HFFc6 (cell line): Measurements from ENCODE around the gene ZMYM4. TPM values are rescaled to one million over a fixed set of nuclear protein-coding genes. Genes with fewer than 3 reads are reported as not detected.
A peak's percentile ranks its signal among the peaks of the same experiment; 100 is the strongest.

Experiments used
- DNase-seq: peaks from one replicate; pipeline ENCODE4 v3.0.0-alpha.2; 2018
- H3K27ac Mint-ChIP-seq: 2 replicates; pipeline ENCODE4 v1.8.0; 2020; ENCODE audit warnings: mild to moderate bottlenecking, mixed read lengths
- H3K27me3 Mint-ChIP-seq: 2 replicates; pipeline ENCODE4 v1.8.0; 2021; ENCODE audit warnings: mild to moderate bottlenecking, moderate library complexity, mixed read lengths; ENCODE audit not compliant: insufficient read depth
- H3K36me3 Mint-ChIP-seq: 2 replicates; pipeline ENCODE4 v1.8.0; 2021; ENCODE audit warnings: low read depth, mixed read lengths
- H3K4me1 Mint-ChIP-seq: 2 replicates; pipeline ENCODE4 v1.8.0; 2020; ENCODE audit warnings: low read depth, mixed read lengths
- H3K4me3 Mint-ChIP-seq: 2 replicates; pipeline ENCODE4 v1.8.0; 2020; ENCODE audit warnings: mild to moderate bottlenecking, moderate library complexity, mixed read lengths
- H3K9me3 Mint-ChIP-seq: 2 replicates; pipeline ENCODE4 v1.8.0; 2020; ENCODE audit warnings: mild to moderate bottlenecking, mixed read lengths
- total RNA-seq, 6 experiments: library from RNA; stranded (reverse); fragmentation: NEBNext Ultra II Directional; extraction: Animal tissue kit (Norgen Biotek cat#: 25700); gene quantifications; 2 replicates in 1 of 6; 3 replicates in 5 of 6; pipeline ENCODE4 v1.2.3, GENCODE V29; 2021
- TF ChIP-seq, protein P1 (sequence below): fragments of 200-600 bp; sonication (generic); IDR thresholded peaks from 2 replicates; pipeline ENCODE4 v1.5.0; 2021; ENCODE audit warnings: antibody characterized with exemption, mild to moderate bottlenecking

Gene ZMYM4
- total RNA-seq, 6 experiments from 2014 or later: 49.8 to 58.0 (median 52.5) TPM

DNA sequence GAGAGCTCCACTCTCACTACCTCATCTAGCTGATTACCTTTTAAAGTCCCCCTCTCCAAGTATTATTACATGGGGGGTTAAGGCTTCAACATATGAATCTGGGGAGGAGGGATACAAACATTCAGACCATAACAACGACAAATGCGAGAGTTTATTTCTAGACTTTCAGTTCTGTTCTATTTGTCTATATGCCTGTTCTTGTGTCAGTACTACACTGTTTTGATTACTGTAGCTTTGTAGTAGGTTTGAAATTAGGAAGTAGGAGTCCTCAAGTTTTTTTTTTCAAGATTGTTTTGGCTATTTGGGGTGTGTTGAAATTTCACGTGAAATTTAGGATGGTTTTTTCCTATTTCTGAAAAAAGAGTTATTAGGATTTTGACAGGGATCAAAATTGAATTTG lies 16.3 kb downstream of the ZMYM4 start:
- no peak overlapping the region for H3K4me3 Mint-ChIP-seq
- H3K36me3 Mint-ChIP-seq: peaks cover 38% of the 10 kb centered on the region
- TF ChIP-seq, protein P1, sequence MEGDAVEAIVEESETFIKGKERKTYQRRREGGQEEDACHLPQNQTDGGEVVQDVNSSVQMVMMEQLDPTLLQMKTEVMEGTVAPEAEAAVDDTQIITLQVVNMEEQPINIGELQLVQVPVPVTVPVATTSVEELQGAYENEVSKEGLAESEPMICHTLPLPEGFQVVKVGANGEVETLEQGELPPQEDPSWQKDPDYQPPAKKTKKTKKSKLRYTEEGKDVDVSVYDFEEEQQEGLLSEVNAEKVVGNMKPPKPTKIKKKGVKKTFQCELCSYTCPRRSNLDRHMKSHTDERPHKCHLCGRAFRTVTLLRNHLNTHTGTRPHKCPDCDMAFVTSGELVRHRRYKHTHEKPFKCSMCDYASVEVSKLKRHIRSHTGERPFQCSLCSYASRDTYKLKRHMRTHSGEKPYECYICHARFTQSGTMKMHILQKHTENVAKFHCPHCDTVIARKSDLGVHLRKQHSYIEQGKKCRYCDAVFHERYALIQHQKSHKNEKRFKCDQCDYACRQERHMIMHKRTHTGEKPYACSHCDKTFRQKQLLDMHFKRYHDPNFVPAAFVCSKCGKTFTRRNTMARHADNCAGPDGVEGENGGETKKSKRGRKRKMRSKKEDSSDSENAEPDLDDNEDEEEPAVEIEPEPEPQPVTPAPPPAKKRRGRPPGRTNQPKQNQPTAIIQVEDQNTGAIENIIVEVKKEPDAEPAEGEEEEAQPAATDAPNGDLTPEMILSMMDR: no peak
- no peak for DNase-seq
- H3K9me3 Mint-ChIP-seq: no peaks in the 10 kb centered on the region; the same call in 1 of the 2 replicates
- H3K27ac Mint-ChIP-seq: no peak overlapping the region
- H3K27me3 Mint-ChIP-seq: no peaks in the 10 kb centered on the region; the same call in 1 of the 2 replicates
- H3K4me1 Mint-ChIP-seq: peaks cover 42% of the 10 kb centered on the region

DNA sequence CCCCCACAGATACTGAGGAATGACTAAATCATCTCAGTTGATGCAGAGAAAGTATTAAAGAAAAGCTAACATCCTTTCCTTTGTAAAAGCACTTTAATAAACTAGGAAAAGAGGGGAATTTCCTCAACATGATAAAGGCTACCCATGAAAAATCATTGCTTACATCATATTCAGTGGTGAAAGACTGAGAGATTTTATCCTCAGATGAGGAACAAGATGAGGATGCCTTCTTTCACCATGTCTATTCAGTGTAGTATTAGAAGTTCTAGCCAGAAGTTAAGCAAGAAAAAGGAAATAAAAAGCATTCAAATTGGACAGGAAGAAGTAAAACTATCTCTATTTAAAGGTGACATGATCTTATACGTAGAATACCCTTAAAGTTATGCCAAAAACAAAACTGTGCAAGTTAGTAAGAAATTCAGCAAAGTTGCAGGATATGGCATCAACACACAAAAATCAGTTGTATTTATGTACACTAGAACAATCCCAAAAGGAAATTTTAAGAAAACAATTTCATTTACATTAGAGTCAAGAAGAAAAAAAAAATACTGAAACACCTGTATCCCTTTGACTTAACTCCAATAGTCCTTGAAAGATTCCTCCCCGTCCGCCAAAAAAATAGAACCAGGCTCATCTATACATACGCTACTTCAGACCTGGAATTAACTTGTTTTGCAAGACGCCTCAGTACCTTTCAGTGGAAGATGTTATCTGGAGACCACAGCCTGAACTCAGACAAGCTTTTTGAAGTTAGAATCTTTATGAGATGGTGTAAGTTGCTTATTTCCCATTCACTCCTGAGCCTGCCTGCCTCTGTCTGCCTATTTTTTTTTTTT lies 17.5 kb downstream of the ZMYM4 start:
- Mint-ChIP-seq H3K9me3 (no peaks in the 10 kb centered on the region), H3K27me3 (no peaks in the 10 kb centered on the region; the same call in 1 of the 2 replicates), H3K27ac (peak overlapping the region; percentile 24; the same call in 1 of the 2 replicates), H3K4me1 (peaks cover 47% of the 10 kb centered on the region), H3K36me3 (peaks cover 35% of the 10 kb centered on the region), H3K4me3 (no peak overlapping the region)
- TF ChIP-seq, protein P1: no peak
- no peak for DNase-seq

DNA sequence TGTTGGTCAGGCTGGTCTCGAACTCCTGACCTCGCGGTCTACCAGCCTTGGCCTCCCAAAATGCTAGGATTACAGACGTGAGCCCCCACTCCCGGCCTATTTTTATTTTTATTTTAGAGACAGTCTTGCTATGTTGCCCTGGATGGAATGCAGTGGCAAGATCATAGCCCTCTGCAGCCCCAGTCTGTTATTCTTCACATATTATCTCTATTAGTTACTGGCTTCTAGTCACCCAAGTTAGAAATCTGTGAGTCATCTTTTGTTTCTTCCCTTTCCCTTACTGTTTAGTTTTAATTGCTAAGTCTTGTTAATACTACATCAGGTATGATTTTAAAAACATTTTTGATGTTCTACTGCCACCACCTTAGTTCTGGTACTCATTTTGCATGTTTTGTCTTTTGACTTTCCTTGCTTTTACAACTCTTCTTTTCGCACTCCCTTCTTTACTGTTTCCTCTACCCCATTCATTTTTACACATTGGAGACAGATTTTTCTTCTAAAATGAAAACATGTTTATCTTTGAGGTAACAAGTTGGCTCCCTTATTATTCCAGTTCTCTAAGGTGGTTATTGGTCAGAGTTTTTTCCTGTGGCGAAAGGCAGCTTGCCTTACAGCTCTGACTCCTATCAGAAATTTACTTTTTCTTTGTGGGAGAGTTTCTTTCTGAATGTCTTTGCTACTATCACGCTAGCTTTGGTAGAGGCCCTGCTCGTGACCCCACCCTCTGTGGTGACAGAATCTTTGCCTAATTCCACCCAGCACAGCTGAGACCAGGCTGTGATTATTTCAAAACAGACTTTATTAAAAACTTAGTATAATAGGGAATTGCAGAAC lies 19.5 kb downstream of the ZMYM4 start:
- Mint-ChIP-seq H3K4me3 (peak overlapping the region; percentile 50), H3K36me3 (peaks cover 28% of the 10 kb centered on the region), H3K27ac (peak overlapping the region; percentile 83), H3K27me3 (no peaks in the 10 kb centered on the region), H3K9me3 (no peaks in the 10 kb centered on the region), H3K4me1 (peaks cover 51% of the 10 kb centered on the region)
- TF ChIP-seq, protein P1: no peak
- peak; percentile 79 for DNase-seq

DNA sequence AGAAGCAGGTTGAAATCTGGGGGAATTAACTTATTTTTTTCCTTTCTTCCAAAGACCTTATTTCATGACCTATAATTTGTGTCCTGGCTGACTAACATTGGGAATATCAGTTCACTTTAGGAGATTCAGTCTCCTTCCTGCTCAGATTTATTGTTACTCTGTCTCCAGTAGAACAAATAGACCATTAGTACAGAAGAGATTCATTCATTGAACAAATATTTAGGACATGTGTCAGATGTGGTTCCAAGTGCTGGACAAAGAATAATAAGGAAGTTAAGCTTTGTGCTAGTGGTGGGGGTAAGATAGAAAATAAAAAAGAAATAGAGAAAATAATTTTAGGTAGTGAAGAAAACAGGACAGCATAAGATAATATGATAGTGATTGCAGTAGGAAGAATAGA lies 20.3 kb downstream of the ZMYM4 start:
- Mint-ChIP-seq H3K27ac (peak overlapping the region; percentile 83), H3K36me3 (peaks cover 28% of the 10 kb centered on the region), H3K27me3 (no peaks in the 10 kb centered on the region), H3K4me3 (peak overlapping the region; percentile 2), H3K4me1 (peaks cover 51% of the 10 kb centered on the region), H3K9me3 (no peaks in the 10 kb centered on the region)
- TF ChIP-seq, protein P1: no peak
- peak; percentile 72 for DNase-seq

DNA sequence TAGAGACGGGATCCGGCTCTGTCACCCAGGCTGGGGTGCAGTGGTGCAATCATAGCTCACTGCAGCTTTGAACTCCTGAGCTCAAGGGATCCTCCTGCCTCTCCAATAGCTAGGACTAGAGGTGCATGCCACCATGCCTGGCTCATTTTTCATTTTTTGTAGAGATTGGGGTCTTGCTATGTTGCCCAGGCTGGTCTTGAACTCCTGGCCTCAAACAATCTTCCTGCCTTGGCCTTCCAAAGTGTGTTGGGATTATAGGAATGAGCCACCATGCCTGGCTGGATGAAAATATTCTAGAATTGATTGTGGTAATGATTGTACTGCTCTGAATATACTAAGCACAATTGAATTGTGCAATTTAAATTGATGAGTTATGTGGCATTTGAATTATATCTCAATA lies 21.9 kb downstream of the ZMYM4 start:
- Mint-ChIP-seq H3K27ac (no peak overlapping the region), H3K4me3 (no peak overlapping the region), H3K4me1 (peaks cover 51% of the 10 kb centered on the region), H3K9me3 (no peaks in the 10 kb centered on the region), H3K27me3 (no peaks in the 10 kb centered on the region), H3K36me3 (peaks cover 14% of the 10 kb centered on the region)
- no peak for DNase-seq
- TF ChIP-seq, protein P1: no peak
